HepG2 (cell line): ENCODE results near the gene ADAM10. TPM values are rescaled to one million over a fixed set of nuclear protein-coding genes. Genes with fewer than 3 reads are reported as not detected.

Source experiments
- HOXA9 ChIP-seq: sonication (generic); formaldehyde crosslinking; IDR thresholded peaks from 2 replicates; pipeline ENCODE4 v1.8.1; 2022; ENCODE audit warnings: missing genetic modification reagents, mild to moderate bottlenecking, moderate library complexity, borderline replicate concordance
- NR1H2 ChIP-seq: sonication (generic); formaldehyde crosslinking; IDR thresholded peaks from 2 replicates; pipeline ENCODE4 v1.8.1; 2022; ENCODE audit warnings: low read depth, missing genetic modification reagents, borderline replicate concordance
- NR2F2 ChIP-seq: IDR thresholded peaks from 2 replicates; pipeline ENCODE4 v1.6.1; 2012; ENCODE audit warnings: low read depth, inconsistent platforms, borderline replicate concordance
- PHF21A ChIP-seq: sonication (generic); formaldehyde crosslinking; IDR thresholded peaks from 2 replicates; pipeline ENCODE4 v1.5.0; 2020; ENCODE audit warnings: mild to moderate bottlenecking, missing genetic modification reagents
- SCMH1 ChIP-seq: sonication (generic); formaldehyde crosslinking; IDR thresholded peaks from 2 replicates; pipeline ENCODE4 v1.9.0; 2021; ENCODE audit warnings: missing genetic modification reagents, mild to moderate bottlenecking, borderline replicate concordance
- TARDBP ChIP-seq: sonication (generic); formaldehyde crosslinking; IDR thresholded peaks from 2 replicates; pipeline ENCODE4 v1.8.0; 2022; ENCODE audit warnings: mild to moderate bottlenecking, missing genetic modification reagents
- U2AF2 ChIP-seq: fragments of 200-400 bp; formaldehyde crosslinking; IDR thresholded peaks from 2 replicates; pipeline ENCODE4 v1.6.1; 2017; ENCODE audit warnings: low read depth, mild to moderate bottlenecking, low read length
- ZFP36L1 ChIP-seq: sonication (generic); formaldehyde crosslinking; IDR thresholded peaks from 2 replicates; pipeline ENCODE4 v1.8.0; 2022; ENCODE audit warnings: mild to moderate bottlenecking, missing genetic modification reagents, moderate library complexity
- ZNF260 ChIP-seq: sonication (generic); formaldehyde crosslinking; IDR thresholded peaks from 2 replicates; pipeline ENCODE4 v1.4.0; 2020; ENCODE audit warnings: missing genetic modification reagents, low read depth, mild to moderate bottlenecking, borderline replicate concordance
- polyA plus RNA-seq, 8 experiments: library from polyadenylated mRNA; depleted of rRNA in 3 of 8; stranded (reverse) in 7 of 8; unstranded in 1 of 8; fragments of >200 nt; fragmentation: Illumina TruSeq in 4 of 8; extraction: Trizol in 4 of 8; gene quantifications; 2 replicates each; pipeline versions ENCODE4 v1.2.1 to v1.2.3, GENCODE V29; 2011 to 2016; ENCODE audit warnings: low read depth in 4 of 8, missing spikeins in 1 of 8, mixed read lengths in 1 of 8; ENCODE audit not compliant: insufficient read depth in 1 of 8
- total RNA-seq, 5 experiments: library from RNA; depleted of rRNA; stranded (reverse); fragments of >200 nt; fragmentation: Illumina TruSeq; extraction: Trizol; gene quantifications; 2 replicates each; pipeline ENCODE4 v1.2.3, GENCODE V29; 2016; ENCODE audit warnings: low read depth in 1 of 5
- TF ChIP-seq, protein P1 (sequence below): sonication (generic); formaldehyde crosslinking; IDR thresholded peaks from 2 replicates; pipeline ENCODE4 v1.4.0; 2020; ENCODE audit warnings: missing genetic modification reagents, borderline replicate concordance
- TF ChIP-seq, protein P2 (sequence below): sonication (generic); formaldehyde crosslinking; conservative IDR thresholded peaks from 2 replicates; pipeline ENCODE4 v1.4.0; 2020; ENCODE audit warnings: mild to moderate bottlenecking, missing genetic modification reagents, moderate library complexity
- TF ChIP-seq, protein P3 (sequence below): sonication (generic); formaldehyde crosslinking; IDR thresholded peaks from 2 replicates; pipeline ENCODE4 v1.8.1; 2022; ENCODE audit warnings: low read depth, mild to moderate bottlenecking, missing genetic modification reagents
- TF ChIP-seq, protein P4 (sequence below): IDR thresholded peaks from 2 replicates; pipeline ENCODE4 v1.6.1; 2016; ENCODE audit warnings: missing compliant biosample characterization, missing genetic modification reagents, borderline replicate concordance
- TF ChIP-seq, protein P5 (sequence below): sonication (generic); formaldehyde crosslinking; IDR thresholded peaks from 2 replicates; pipeline ENCODE4 v1.4.0; 2020; ENCODE audit warnings: missing genetic modification reagents, low read depth, mild to moderate bottlenecking, borderline replicate concordance

The ADAM10 gene
- total and polyA plus RNA-seq, 2 of the 13 experiments (the other 11 are each of a cell fraction or from before 2014, with no cell fraction given) = 92.7 to 125 TPM

DNA sequence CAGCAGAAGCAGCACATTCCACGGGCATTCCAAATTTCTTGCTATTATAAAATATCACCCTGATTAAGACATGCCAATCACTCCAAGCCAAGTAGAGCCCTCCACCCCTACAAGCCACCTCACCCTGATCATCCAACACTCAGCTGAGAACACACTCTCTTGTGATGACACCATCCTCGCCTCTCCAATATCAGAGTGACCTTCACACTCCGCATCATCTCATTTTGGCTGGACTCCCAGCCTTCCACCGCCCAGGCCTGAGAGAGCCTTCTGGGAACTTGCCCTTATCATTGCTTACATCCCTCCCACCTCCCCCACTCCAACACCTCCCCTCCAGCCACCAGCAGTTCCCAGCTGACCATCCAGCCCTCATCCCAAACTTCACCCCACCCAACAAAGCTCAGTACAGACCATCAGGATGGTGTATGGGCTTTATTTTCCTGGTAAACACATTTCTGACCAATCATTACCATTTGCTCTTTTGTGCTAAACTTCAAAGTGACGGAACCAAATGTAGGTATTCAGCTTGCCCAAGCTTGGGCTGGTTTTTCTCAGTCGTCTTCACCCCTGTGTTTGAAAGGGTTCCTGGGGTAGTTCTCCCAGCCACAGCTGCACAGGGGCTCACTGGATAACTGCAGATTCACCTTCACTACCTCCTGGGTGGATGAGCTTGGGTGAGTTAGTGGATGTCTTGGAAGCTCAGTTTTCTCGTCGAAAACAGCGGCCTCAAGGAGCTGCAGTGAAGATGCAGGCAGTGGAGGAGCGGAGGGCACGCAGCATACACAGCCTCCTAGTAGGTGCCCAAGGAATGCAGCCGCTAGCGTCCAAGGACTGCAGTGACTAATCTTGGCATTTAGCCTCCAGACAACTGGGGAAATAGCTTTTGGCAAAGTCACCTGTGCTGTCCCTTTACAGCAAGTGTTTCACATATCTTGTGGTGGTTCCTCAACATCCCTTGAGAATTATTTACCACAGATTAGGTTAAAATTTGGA lies 202.6 kb downstream of the ADAM10 start (continued):
- TF ChIP-seq, protein P1, sequence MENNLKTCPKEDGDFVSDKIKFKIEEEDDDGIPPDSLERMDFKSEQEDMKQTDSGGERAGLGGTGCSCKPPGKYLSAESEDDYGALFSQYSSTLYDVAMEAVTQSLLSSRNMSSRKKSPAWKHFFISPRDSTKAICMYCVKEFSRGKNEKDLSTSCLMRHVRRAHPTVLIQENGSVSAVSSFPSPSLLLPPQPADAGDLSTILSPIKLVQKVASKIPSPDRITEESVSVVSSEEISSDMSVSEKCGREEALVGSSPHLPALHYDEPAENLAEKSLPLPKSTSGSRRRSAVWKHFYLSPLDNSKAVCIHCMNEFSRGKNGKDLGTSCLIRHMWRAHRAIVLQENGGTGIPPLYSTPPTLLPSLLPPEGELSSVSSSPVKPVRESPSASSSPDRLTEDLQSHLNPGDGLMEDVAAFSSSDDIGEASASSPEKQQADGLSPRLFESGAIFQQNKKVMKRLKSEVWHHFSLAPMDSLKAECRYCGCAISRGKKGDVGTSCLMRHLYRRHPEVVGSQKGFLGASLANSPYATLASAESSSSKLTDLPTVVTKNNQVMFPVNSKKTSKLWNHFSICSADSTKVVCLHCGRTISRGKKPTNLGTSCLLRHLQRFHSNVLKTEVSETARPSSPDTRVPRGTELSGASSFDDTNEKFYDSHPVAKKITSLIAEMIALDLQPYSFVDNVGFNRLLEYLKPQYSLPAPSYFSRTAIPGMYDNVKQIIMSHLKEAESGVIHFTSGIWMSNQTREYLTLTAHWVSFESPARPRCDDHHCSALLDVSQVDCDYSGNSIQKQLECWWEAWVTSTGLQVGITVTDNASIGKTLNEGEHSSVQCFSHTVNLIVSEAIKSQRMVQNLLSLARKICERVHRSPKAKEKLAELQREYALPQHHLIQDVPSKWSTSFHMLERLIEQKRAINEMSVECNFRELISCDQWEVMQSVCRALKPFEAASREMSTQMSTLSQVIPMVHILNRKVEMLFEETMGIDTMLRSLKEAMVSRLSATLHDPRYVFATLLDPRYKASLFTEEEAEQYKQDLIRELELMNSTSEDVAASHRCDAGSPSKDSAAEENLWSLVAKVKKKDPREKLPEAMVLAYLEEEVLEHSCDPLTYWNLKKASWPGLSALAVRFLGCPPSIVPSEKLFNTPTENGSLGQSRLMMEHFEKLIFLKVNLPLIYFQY (CRISPR knock-in tag) = no peak
- TF ChIP-seq SCMH1 (no peak), TARDBP (0 out of 2 replicates have a peak, but pooled peaks have one; percentile 34), U2AF2 (no peak), PHF21A (CRISPR knock-in tag) (no peak), ZNF260 (no peak), ZFP36L1 (no peak), NR1H2 (no peak), NR2F2 (no peak), HOXA9 (CRISPR knock-in tag) (no peak)
- TF ChIP-seq, protein P2, sequence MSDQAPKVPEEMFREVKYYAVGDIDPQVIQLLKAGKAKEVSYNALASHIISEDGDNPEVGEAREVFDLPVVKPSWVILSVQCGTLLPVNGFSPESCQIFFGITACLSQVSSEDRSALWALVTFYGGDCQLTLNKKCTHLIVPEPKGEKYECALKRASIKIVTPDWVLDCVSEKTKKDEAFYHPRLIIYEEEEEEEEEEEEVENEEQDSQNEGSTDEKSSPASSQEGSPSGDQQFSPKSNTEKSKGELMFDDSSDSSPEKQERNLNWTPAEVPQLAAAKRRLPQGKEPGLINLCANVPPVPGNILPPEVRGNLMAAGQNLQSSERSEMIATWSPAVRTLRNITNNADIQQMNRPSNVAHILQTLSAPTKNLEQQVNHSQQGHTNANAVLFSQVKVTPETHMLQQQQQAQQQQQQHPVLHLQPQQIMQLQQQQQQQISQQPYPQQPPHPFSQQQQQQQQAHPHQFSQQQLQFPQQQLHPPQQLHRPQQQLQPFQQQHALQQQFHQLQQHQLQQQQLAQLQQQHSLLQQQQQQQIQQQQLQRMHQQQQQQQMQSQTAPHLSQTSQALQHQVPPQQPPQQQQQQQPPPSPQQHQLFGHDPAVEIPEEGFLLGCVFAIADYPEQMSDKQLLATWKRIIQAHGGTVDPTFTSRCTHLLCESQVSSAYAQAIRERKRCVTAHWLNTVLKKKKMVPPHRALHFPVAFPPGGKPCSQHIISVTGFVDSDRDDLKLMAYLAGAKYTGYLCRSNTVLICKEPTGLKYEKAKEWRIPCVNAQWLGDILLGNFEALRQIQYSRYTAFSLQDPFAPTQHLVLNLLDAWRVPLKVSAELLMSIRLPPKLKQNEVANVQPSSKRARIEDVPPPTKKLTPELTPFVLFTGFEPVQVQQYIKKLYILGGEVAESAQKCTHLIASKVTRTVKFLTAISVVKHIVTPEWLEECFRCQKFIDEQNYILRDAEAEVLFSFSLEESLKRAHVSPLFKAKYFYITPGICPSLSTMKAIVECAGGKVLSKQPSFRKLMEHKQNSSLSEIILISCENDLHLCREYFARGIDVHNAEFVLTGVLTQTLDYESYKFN = peak; percentile 43; the same call in 1 of the 2 replicates
- TF ChIP-seq, protein P3, sequence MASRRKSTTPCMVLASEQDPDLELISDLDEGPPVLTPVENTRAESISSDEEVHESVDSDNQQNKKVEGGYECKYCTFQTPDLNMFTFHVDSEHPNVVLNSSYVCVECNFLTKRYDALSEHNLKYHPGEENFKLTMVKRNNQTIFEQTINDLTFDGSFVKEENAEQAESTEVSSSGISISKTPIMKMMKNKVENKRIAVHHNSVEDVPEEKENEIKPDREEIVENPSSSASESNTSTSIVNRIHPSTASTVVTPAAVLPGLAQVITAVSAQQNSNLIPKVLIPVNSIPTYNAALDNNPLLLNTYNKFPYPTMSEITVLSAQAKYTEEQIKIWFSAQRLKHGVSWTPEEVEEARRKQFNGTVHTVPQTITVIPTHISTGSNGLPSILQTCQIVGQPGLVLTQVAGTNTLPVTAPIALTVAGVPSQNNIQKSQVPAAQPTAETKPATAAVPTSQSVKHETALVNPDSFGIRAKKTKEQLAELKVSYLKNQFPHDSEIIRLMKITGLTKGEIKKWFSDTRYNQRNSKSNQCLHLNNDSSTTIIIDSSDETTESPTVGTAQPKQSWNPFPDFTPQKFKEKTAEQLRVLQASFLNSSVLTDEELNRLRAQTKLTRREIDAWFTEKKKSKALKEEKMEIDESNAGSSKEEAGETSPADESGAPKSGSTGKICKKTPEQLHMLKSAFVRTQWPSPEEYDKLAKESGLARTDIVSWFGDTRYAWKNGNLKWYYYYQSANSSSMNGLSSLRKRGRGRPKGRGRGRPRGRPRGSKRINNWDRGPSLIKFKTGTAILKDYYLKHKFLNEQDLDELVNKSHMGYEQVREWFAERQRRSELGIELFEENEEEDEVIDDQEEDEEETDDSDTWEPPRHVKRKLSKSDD (CRISPR knock-in tag) = 0 out of 2 replicates have a peak, but pooled peaks have one; percentile 40
- TF ChIP-seq, protein P4, sequence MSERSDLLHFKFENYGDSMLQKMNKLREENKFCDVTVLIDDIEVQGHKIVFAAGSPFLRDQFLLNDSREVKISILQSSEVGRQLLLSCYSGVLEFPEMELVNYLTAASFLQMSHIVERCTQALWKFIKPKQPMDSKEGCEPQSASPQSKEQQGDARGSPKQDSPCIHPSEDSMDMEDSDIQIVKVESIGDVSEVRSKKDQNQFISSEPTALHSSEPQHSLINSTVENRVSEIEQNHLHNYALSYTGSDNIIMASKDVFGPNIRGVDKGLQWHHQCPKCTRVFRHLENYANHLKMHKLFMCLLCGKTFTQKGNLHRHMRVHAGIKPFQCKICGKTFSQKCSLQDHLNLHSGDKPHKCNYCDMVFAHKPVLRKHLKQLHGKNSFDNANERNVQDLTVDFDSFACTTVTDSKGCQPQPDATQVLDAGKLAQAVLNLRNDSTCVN (CRISPR knock-in tag) = no peak
- TF ChIP-seq, protein P5, sequence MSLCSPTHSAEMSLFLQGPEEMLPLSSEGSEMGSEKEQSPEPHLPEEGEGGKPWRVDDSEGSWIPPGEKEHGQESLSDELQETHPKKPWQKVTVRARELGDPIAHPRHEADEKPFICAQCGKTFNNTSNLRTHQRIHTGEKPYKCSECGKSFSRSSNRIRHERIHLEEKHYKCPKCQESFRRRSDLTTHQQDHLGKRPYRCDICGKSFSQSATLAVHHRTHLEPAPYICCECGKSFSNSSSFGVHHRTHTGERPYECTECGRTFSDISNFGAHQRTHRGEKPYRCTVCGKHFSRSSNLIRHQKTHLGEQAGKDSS (CRISPR knock-in tag) = no peak
